Neural progenitor cell (in vitro differentiated cells): Measurements from ENCODE around the gene KCNK1. TPM values are rescaled to one million over a fixed set of nuclear protein-coding genes. Genes with fewer than 3 reads are reported as not detected.

Experiments
- DNase-seq: peaks from one replicate; pipeline ENCODE4 v3.0.0-alpha.2; 2016; ENCODE audit warnings: low spot score
- H2AFZ ChIP-seq: fragments of 200-600 bp; sonication (generic); replicated peaks from 2 replicates; pipeline ENCODE4 v1.6.1; 2016; ENCODE audit warnings: antibody characterized with exemption
- H3F3A ChIP-seq: fragments of 200-600 bp; sonication (generic); 2 replicates; pipeline ENCODE4 v1.6.1; 2016; ENCODE audit warnings: antibody characterized with exemption, low read depth
- H3K27ac ChIP-seq: fragments of 200-600 bp; sonication (generic); 2 replicates; pipeline ENCODE4 v1.5.1; 2016; ENCODE audit warnings: mild to moderate bottlenecking
- H3K27me3 ChIP-seq: fragments of 200-600 bp; sonication (generic); 2 replicates; pipeline ENCODE4 v1.6.1; 2016; ENCODE audit warnings: mild to moderate bottlenecking, moderate library complexity
- H3K36me3 ChIP-seq: fragments of 200-600 bp; sonication (generic); 2 replicates; pipeline ENCODE4 v1.5.1; 2016
- H3K4me1 ChIP-seq: fragments of 200-600 bp; sonication (generic); 2 replicates; pipeline ENCODE4 v1.6.1; 2016; ENCODE audit warnings: mixed run types
- H3K4me2 ChIP-seq: fragments of 200-600 bp; sonication (generic); 2 replicates; pipeline ENCODE4 v1.6.1; 2016
- H3K4me3 ChIP-seq: fragments of 200-600 bp; sonication (generic); 2 replicates; pipeline ENCODE4 v1.5.1; 2016
- H3K79me2 ChIP-seq: fragments of 200-600 bp; sonication (generic); 2 replicates; pipeline ENCODE4 v1.6.1; 2016; ENCODE audit warnings: low read depth
- H3K9ac ChIP-seq: fragments of 200-600 bp; sonication (generic); 2 replicates; pipeline ENCODE4 v1.6.1; 2016
- H3K9me3 ChIP-seq: fragments of 200-600 bp; sonication (generic); 2 replicates; pipeline ENCODE4 v1.5.1; 2016; ENCODE audit warnings: low read depth
- H4K20me1 ChIP-seq: fragments of 200-600 bp; sonication (generic); 2 replicates; pipeline ENCODE4 v1.6.1; 2016; ENCODE audit warnings: low read depth
- H3K27ac Mint-ChIP-seq: 3 replicates; pipeline ENCODE4 v1.8.0; 2021; ENCODE audit warnings: mixed read lengths
- H3K27me3 Mint-ChIP-seq: 2 replicates; pipeline ENCODE4 v1.8.0; 2022; ENCODE audit warnings: low read depth, mild to moderate bottlenecking, inconsistent platforms, moderate library complexity, mixed read lengths; ENCODE audit not compliant: insufficient read depth
- H3K36me3 Mint-ChIP-seq: 3 replicates; pipeline ENCODE4 v1.8.0; 2021; ENCODE audit warnings: mixed read lengths
- H3K4me1 Mint-ChIP-seq: 3 replicates; pipeline ENCODE4 v1.8.0; 2021; ENCODE audit warnings: mixed read lengths
- H3K4me3 Mint-ChIP-seq: 3 replicates; pipeline ENCODE4 v1.8.0; 2021; ENCODE audit warnings: mild to moderate bottlenecking, moderate library complexity, mixed read lengths
- H3K9me3 Mint-ChIP-seq: 3 replicates; pipeline ENCODE4 v1.8.0; 2020; ENCODE audit warnings: mixed read lengths
- EZH2 ChIP-seq: fragments of 200-600 bp; sonication (generic); IDR thresholded peaks from 2 replicates; pipeline ENCODE4 v1.6.1; 2017; ENCODE audit warnings: antibody characterized with exemption, mild to moderate bottlenecking, moderate library complexity
- EZH2phosphoT487 ChIP-seq: fragments of 200-600 bp; sonication (generic); IDR thresholded peaks from 2 replicates; pipeline ENCODE4 v1.6.1; 2017; ENCODE audit warnings: antibody characterized with exemption
- total RNA-seq: library from RNA; depleted of rRNA; stranded (reverse); fragments of >200 nt; gene quantifications from 2 replicates; pipeline ENCODE4 v1.2.3, GENCODE V29; 2015; ENCODE audit warnings: low replicate concordance
- TF ChIP-seq, protein P1 (sequence below): fragments of 200-600 bp; sonication (generic); IDR thresholded peaks from 2 replicates; pipeline ENCODE4 v1.5.1; 2017; ENCODE audit warnings: antibody characterized with exemption, mild to moderate bottlenecking

The KCNK1 gene
- total RNA-seq, 1 donor from 2014 or later: 0.11 TPM

DNA sequence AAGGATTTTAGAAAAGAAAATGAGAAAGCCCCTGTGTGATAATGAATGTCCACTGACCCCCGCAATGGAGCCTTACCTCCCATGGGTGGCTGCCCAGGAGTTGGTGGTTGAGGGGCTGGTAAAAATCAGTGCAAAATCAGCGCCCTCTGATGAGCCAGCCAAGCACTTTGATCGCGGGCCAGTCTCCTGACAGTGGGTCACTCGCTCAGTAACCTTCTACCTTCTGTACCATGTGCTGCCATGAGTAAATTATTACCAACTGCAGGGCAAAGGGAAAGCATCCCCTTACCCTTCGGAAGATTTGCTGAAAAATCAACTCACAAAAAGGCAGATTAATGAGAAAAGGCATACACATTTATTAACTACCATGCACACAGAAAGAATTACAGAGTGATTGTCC is 58.8 kb downstream of the KCNK1 start:
- no peaks in the 10 kb centered on the region for H3K36me3 ChIP-seq
- no peaks in the 10 kb centered on the region for H3K27me3 ChIP-seq
- H3K4me3 ChIP-seq: no peak overlapping the region
- no peak for DNase-seq
- no peak overlapping the region for H3K27ac ChIP-seq
- H3K79me2 ChIP-seq: no peaks in the 10 kb centered on the region
- H4K20me1 ChIP-seq: no peaks in the 10 kb centered on the region
- no peak overlapping the region for H2AFZ ChIP-seq
- peaks cover 2% of the 10 kb centered on the region for H3K9me3 Mint-ChIP-seq
- no peak overlapping the region for H3K9ac ChIP-seq
- H3K27me3 Mint-ChIP-seq: no peaks in the 10 kb centered on the region
- H3K4me2 ChIP-seq: no peak overlapping the region
- no peaks in the 10 kb centered on the region for H3K4me1 ChIP-seq
- no peaks in the 10 kb centered on the region for H3K4me1 Mint-ChIP-seq
- H3K9me3 ChIP-seq: no peaks in the 10 kb centered on the region
- no peak for TF ChIP-seq EZH2phosphoT487
- no peak for TF ChIP-seq EZH2
- TF ChIP-seq, protein P1, sequence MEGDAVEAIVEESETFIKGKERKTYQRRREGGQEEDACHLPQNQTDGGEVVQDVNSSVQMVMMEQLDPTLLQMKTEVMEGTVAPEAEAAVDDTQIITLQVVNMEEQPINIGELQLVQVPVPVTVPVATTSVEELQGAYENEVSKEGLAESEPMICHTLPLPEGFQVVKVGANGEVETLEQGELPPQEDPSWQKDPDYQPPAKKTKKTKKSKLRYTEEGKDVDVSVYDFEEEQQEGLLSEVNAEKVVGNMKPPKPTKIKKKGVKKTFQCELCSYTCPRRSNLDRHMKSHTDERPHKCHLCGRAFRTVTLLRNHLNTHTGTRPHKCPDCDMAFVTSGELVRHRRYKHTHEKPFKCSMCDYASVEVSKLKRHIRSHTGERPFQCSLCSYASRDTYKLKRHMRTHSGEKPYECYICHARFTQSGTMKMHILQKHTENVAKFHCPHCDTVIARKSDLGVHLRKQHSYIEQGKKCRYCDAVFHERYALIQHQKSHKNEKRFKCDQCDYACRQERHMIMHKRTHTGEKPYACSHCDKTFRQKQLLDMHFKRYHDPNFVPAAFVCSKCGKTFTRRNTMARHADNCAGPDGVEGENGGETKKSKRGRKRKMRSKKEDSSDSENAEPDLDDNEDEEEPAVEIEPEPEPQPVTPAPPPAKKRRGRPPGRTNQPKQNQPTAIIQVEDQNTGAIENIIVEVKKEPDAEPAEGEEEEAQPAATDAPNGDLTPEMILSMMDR: no peak
- no peak overlapping the region for H3K4me3 Mint-ChIP-seq
- no peaks in the 10 kb centered on the region for H3F3A ChIP-seq
- H3K27ac Mint-ChIP-seq: no peak overlapping the region
- H3K36me3 Mint-ChIP-seq: no peaks in the 10 kb centered on the region

DNA sequence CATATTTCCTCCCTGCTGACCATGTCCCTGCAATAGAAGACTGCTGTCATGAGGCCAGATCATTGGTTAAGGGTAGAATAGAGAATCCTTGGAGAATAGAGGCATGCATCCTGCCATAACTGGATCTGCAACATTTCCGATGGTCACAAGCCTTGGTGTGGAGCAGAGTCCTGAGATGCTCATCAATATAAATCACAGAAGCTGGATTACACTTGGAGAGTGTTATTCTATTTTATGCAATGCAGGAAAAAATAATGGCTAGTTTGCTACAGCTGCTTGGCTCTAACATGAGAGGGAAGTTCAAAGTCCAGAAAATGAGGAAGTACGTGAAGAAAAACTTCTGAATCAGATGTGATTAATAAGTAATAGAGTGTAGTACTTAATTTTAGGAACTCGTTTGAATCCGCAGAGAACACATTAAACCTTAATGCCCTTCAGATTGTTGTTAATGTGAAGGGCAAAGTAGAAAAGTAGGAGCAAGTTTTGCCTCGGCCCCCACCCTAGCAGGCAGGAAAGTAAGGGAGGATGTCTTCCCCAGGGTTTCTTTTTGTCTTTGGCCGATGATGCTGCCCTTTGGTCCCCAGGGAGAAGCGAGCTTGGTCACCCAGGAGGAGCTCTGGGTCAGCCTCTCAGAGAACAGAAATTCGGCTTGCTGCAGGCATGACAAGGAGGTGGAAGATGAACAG is 59.5 kb downstream of the KCNK1 start:
- H3K27ac ChIP-seq: no peak overlapping the region
- Mint-ChIP-seq H3K4me1 (no peaks in the 10 kb centered on the region), H3K27ac (no peak overlapping the region), H3K4me3 (no peak overlapping the region), H3K36me3 (no peaks in the 10 kb centered on the region), H3K27me3 (no peaks in the 10 kb centered on the region), H3K9me3 (peaks cover 2% of the 10 kb centered on the region)
- H3K4me3 ChIP-seq: no peak overlapping the region
- H3K27me3 ChIP-seq: no peaks in the 10 kb centered on the region
- no peaks in the 10 kb centered on the region for H3K36me3 ChIP-seq
- TF ChIP-seq EZH2phosphoT487 (no peak), EZH2 (no peak)
- TF ChIP-seq, protein P1: no peak
- DNase-seq: no peak
- H3K4me1 ChIP-seq: no peaks in the 10 kb centered on the region
- H3K9ac ChIP-seq: no peak overlapping the region
- no peaks in the 10 kb centered on the region for H4K20me1 ChIP-seq
- H3K4me2 ChIP-seq: no peak overlapping the region
- no peaks in the 10 kb centered on the region for H3K9me3 ChIP-seq
- no peaks in the 10 kb centered on the region for H3F3A ChIP-seq
- H3K79me2 ChIP-seq: no peaks in the 10 kb centered on the region
- no peak overlapping the region for H2AFZ ChIP-seq

DNA sequence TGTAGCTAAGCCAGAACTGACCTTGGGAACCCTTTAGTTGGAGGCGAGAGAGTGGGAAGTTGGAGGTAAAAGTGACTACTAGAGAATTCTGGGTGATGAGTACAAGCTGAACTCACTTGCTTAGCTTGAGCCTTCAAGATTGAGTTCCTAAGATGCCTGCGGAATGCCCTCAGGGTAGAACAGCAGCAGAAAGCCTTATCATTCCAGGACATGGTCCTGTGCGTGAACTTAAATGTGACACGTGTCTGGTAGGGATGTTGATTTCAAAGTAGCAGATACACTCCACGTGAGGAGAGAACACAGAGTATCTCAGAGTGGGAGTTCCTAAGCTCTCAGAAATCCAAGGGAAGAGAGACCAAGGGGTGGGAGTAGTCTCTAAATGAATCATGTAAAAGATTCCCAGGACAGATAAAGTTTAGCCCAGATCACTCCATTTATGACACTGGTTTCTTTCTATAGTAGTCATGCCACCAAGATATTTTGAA is 60.1 kb downstream of the KCNK1 start:
- no peaks in the 10 kb centered on the region for H3K36me3 Mint-ChIP-seq
- no peak overlapping the region for H3K27ac ChIP-seq
- H3K27ac Mint-ChIP-seq: no peak overlapping the region

More for the DNA sequence above, 60.1 kb downstream of the KCNK1 start:
- H3K27me3 ChIP-seq: no peaks in the 10 kb centered on the region
- H4K20me1 ChIP-seq: no peaks in the 10 kb centered on the region
- TF ChIP-seq EZH2: no peak
- TF ChIP-seq, protein P1: no peak
- no peak for TF ChIP-seq EZH2phosphoT487
- peaks cover 2% of the 10 kb centered on the region for H3K9me3 Mint-ChIP-seq
- no peak overlapping the region for H3K9ac ChIP-seq
- no peak overlapping the region for H3K4me2 ChIP-seq
- no peaks in the 10 kb centered on the region for H3K9me3 ChIP-seq
- no peak overlapping the region for H3K4me3 ChIP-seq
- no peaks in the 10 kb centered on the region for H3K27me3 Mint-ChIP-seq
- H3K4me3 Mint-ChIP-seq: no peak overlapping the region
- no peaks in the 10 kb centered on the region for H3F3A ChIP-seq
- no peak for DNase-seq
- no peaks in the 10 kb centered on the region for H3K79me2 ChIP-seq
- H3K4me1 ChIP-seq: no peaks in the 10 kb centered on the region
- no peak overlapping the region for H2AFZ ChIP-seq
- no peaks in the 10 kb centered on the region for H3K36me3 ChIP-seq
- no peaks in the 10 kb centered on the region for H3K4me1 Mint-ChIP-seq
